ENCODE measurements around the gene ACTA1.

ACTA1 gene

GRCh38 chr1:229427572-229427971, 6.3 kb downstream of the ACTA1 start:
- no peak overlapping the region for H2AK5ac ChIP-seq (ENCODE audit: low read length, severe bottlenecking)
- no peak for DNase-seq
- no peak overlapping the region for H3K23ac ChIP-seq (ENCODE audit: low read length in 2 of 2)
- no peak overlapping the region for H4K8ac ChIP-seq (ENCODE audit: low read length)
- no peak overlapping the region for H3K4me3 ChIP-seq (ENCODE audit: insufficient read depth in 1 of 2, low read depth in 1 of 2, low read length in 2 of 2)
- no peak overlapping the region for H2BK120ac ChIP-seq (ENCODE audit: low read depth, low read length)
- H2BK12ac ChIP-seq (ENCODE audit: low read length in 2 of 2) = no peak overlapping the region
- no peak overlapping the region for H2BK5ac ChIP-seq (ENCODE audit: low read depth, low read length, poor library complexity, severe bottlenecking)
- H3K27ac ChIP-seq (ENCODE audit: low read length, poor library complexity, severe bottlenecking) = no peak overlapping the region
- no peaks in the 10 kb centered on the region for H3K79me1 ChIP-seq (replicated peaks; ENCODE audit: low read length, poor library complexity, severe bottlenecking)
- no peak overlapping the region for H4K91ac ChIP-seq (ENCODE audit: low read length)
- 90% methylated on average over 3 of the region's 3 CpGs for WGBS
- peaks cover 45 to 62% of the 10 kb centered on the region in 2 experiments for H3K27me3 ChIP-seq (ENCODE audit: control insufficient read depth in 1 of 2, insufficient read depth in 1 of 2, low read length in 2 of 2)
- H3K4me2 ChIP-seq (ENCODE audit: low read length, poor library complexity, severe bottlenecking) = no peak overlapping the region
- H3K18ac ChIP-seq (ENCODE audit: low read depth in 1 of 2, low read length in 2 of 2) = no peak overlapping the region
- H3K14ac ChIP-seq (ENCODE audit: low read length in 2 of 2) = no peak overlapping the region
- H2AFZ ChIP-seq (ENCODE audit: low read depth, low read length) = no peak overlapping the region
- H3K9me3 ChIP-seq (ENCODE audit: control insufficient read depth, low read length) = peaks cover 3% of the 10 kb centered on the region
- peaks cover 10% of the 10 kb centered on the region for H3K4me1 ChIP-seq (ENCODE audit: control insufficient read depth, insufficient read depth, low read depth, low read length)
- no peak overlapping the region for H2BK15ac ChIP-seq (ENCODE audit: low read depth, poor library complexity, severe bottlenecking)
- no peak overlapping the region for H3K4ac ChIP-seq (ENCODE audit: low read depth in 1 of 2, low read length in 2 of 2)
- H3K9ac ChIP-seq (ENCODE audit: low read length) = no peak overlapping the region
- H3K36me3 ChIP-seq (ENCODE audit: control insufficient read depth in 1 of 2, insufficient read depth in 2 of 2, low read depth in 1 of 2, low read length in 2 of 2) = no peaks in the 10 kb centered on the region

GRCh38 chr1:229425564-229426159, 8.2 kb downstream of the ACTA1 start:
- DNase-seq = no peak
- Histone ChIP-seq H3K4me1 (ENCODE audit: control insufficient read depth, insufficient read depth, low read depth, low read length) (no peaks in the 10 kb centered on the region), H3K79me1 (replicated peaks; ENCODE audit: low read length, poor library complexity, severe bottlenecking) (no peaks in the 10 kb centered on the region)

GRCh38 chr1:229420765-229421164, 13.1 kb downstream of the ACTA1 start:
- no peak for DNase-seq
- no peaks in the 10 kb centered on the region for H3K79me1 ChIP-seq (replicated peaks; ENCODE audit: low read length, poor library complexity, severe bottlenecking)

More at GRCh38 chr1:229425564-229426159, 8.2 kb downstream of the ACTA1 start:
- no peak overlapping the region for H2BK12ac ChIP-seq (ENCODE audit: low read length in 2 of 2)
- H2AK5ac ChIP-seq (ENCODE audit: low read length, severe bottlenecking) = no peak overlapping the region
- no peak overlapping the region for H3K23ac ChIP-seq (ENCODE audit: low read length in 2 of 2)
- H4K8ac ChIP-seq (ENCODE audit: low read length) = no peak overlapping the region
- no peak overlapping the region for H2BK15ac ChIP-seq (ENCODE audit: low read depth, poor library complexity, severe bottlenecking)
- no peak overlapping the region for H2AFZ ChIP-seq (ENCODE audit: low read depth, low read length)
- peaks cover 31 to 48% of the 10 kb centered on the region in 2 experiments for H3K27me3 ChIP-seq (ENCODE audit: control insufficient read depth in 1 of 2, insufficient read depth in 1 of 2, low read length in 2 of 2)
- H3K4ac ChIP-seq (ENCODE audit: low read depth in 1 of 2, low read length in 2 of 2) = no peak overlapping the region
- H2BK5ac ChIP-seq (ENCODE audit: low read depth, low read length, poor library complexity, severe bottlenecking) = no peak overlapping the region
- no peak overlapping the region for H3K4me2 ChIP-seq (ENCODE audit: low read length, poor library complexity, severe bottlenecking)
- H3K9me3 ChIP-seq (ENCODE audit: control insufficient read depth, low read length) = peaks cover 3% of the 10 kb centered on the region
- no peak overlapping the region for H3K14ac ChIP-seq (ENCODE audit: low read length in 2 of 2)
- H3K36me3 ChIP-seq (ENCODE audit: control insufficient read depth in 1 of 2, insufficient read depth in 2 of 2, low read depth in 1 of 2, low read length in 2 of 2) = no peaks in the 10 kb centered on the region
- H3K27ac ChIP-seq (ENCODE audit: low read length, poor library complexity, severe bottlenecking) = no peak overlapping the region
- no peak overlapping the region for H2BK120ac ChIP-seq (ENCODE audit: low read depth, low read length)
- no peak overlapping the region for H3K4me3 ChIP-seq (ENCODE audit: insufficient read depth in 1 of 2, low read depth in 1 of 2, low read length in 2 of 2)
- no peak overlapping the region for H4K91ac ChIP-seq (ENCODE audit: low read length)
- no peak overlapping the region for H3K18ac ChIP-seq (ENCODE audit: low read depth in 1 of 2, low read length in 2 of 2)
- 55% methylated on average over 2 of the region's 2 CpGs for WGBS
- H3K9ac ChIP-seq (ENCODE audit: low read length) = no peak overlapping the region

GRCh38 chr1:229420224-229420623, 13.7 kb downstream of the ACTA1 start:
- no peak overlapping the region for H3K14ac ChIP-seq (ENCODE audit: low read length in 2 of 2)
- H2AK5ac ChIP-seq (ENCODE audit: low read length, severe bottlenecking) = no peak overlapping the region
- WGBS = 97% methylated on average over 11 of the region's 11 CpGs
- peaks cover 3% of the 10 kb centered on the region for H3K9me3 ChIP-seq (ENCODE audit: control insufficient read depth, low read length)
- no peak overlapping the region for H3K4me3 ChIP-seq (ENCODE audit: insufficient read depth in 1 of 2, low read depth in 1 of 2, low read length in 2 of 2)
- peaks cover 9 to 17% of the 10 kb centered on the region in 2 experiments for H3K27me3 ChIP-seq (ENCODE audit: control insufficient read depth in 1 of 2, insufficient read depth in 1 of 2, low read length in 2 of 2)
- no peak overlapping the region for H3K18ac ChIP-seq (ENCODE audit: low read depth in 1 of 2, low read length in 2 of 2)
- no peak for DNase-seq
- no peak overlapping the region for H4K91ac ChIP-seq (ENCODE audit: low read length)
- no peak overlapping the region for H3K4ac ChIP-seq (ENCODE audit: low read depth in 1 of 2, low read length in 2 of 2)
- H3K9ac ChIP-seq (ENCODE audit: low read length) = no peak overlapping the region
- no peaks in the 10 kb centered on the region for H3K79me1 ChIP-seq (replicated peaks; ENCODE audit: low read length, poor library complexity, severe bottlenecking)
- no peak overlapping the region for H3K23ac ChIP-seq (ENCODE audit: low read length in 2 of 2)
- H2BK120ac ChIP-seq (ENCODE audit: low read depth, low read length) = no peak overlapping the region
- H2BK5ac ChIP-seq (ENCODE audit: low read depth, low read length, poor library complexity, severe bottlenecking) = no peak overlapping the region
- H3K27ac ChIP-seq (ENCODE audit: low read length, poor library complexity, severe bottlenecking) = no peak overlapping the region
- no peak overlapping the region for H2BK15ac ChIP-seq (ENCODE audit: low read depth, poor library complexity, severe bottlenecking)
- no peak overlapping the region for H3K4me2 ChIP-seq (ENCODE audit: low read length, poor library complexity, severe bottlenecking)
- H3K36me3 ChIP-seq (ENCODE audit: control insufficient read depth in 1 of 2, insufficient read depth in 2 of 2, low read depth in 1 of 2, low read length in 2 of 2) = no peaks in the 10 kb centered on the region
- H3K4me1 ChIP-seq (ENCODE audit: control insufficient read depth, insufficient read depth, low read depth, low read length) = no peaks in the 10 kb centered on the region
- no peak overlapping the region for H2BK12ac ChIP-seq (ENCODE audit: low read length in 2 of 2)
- no peak overlapping the region for H2AFZ ChIP-seq (ENCODE audit: low read depth, low read length)
- no peak overlapping the region for H4K8ac ChIP-seq (ENCODE audit: low read length)

More at GRCh38 chr1:229420765-229421164, 13.1 kb downstream of the ACTA1 start:
- no peak overlapping the region for H3K9ac ChIP-seq (ENCODE audit: low read length)
- H3K4me2 ChIP-seq (ENCODE audit: low read length, poor library complexity, severe bottlenecking) = no peak overlapping the region
- no peaks in the 10 kb centered on the region for H3K36me3 ChIP-seq (ENCODE audit: control insufficient read depth in 1 of 2, insufficient read depth in 2 of 2, low read depth in 1 of 2, low read length in 2 of 2)
- H3K14ac ChIP-seq (ENCODE audit: low read length in 2 of 2) = no peak overlapping the region
- H2BK5ac ChIP-seq (ENCODE audit: low read depth, low read length, poor library complexity, severe bottlenecking) = no peak overlapping the region
- H3K4me1 ChIP-seq (ENCODE audit: control insufficient read depth, insufficient read depth, low read depth, low read length) = no peaks in the 10 kb centered on the region
- H3K27me3 ChIP-seq (ENCODE audit: control insufficient read depth in 1 of 2, insufficient read depth in 1 of 2, low read length in 2 of 2) = peaks cover 10 to 21% of the 10 kb centered on the region in 2 experiments
- 93% methylated on average over 6 of the region's 7 CpGs for WGBS
- no peak overlapping the region for H4K8ac ChIP-seq (ENCODE audit: low read length)
- H2BK12ac ChIP-seq (ENCODE audit: low read length in 2 of 2) = no peak overlapping the region
- H2BK15ac ChIP-seq (ENCODE audit: low read depth, poor library complexity, severe bottlenecking) = no peak overlapping the region
- H2BK120ac ChIP-seq (ENCODE audit: low read depth, low read length) = no peak overlapping the region
- no peak overlapping the region for H3K4me3 ChIP-seq (ENCODE audit: insufficient read depth in 1 of 2, low read depth in 1 of 2, low read length in 2 of 2)
- H4K91ac ChIP-seq (ENCODE audit: low read length) = no peak overlapping the region
- no peak overlapping the region for H3K23ac ChIP-seq (ENCODE audit: low read length in 2 of 2)
- peaks cover 3% of the 10 kb centered on the region for H3K9me3 ChIP-seq (ENCODE audit: control insufficient read depth, low read length)
- no peak overlapping the region for H3K4ac ChIP-seq (ENCODE audit: low read depth in 1 of 2, low read length in 2 of 2)
- no peak overlapping the region for H3K18ac ChIP-seq (ENCODE audit: low read depth in 1 of 2, low read length in 2 of 2)
- no peak overlapping the region for H3K27ac ChIP-seq (ENCODE audit: low read length, poor library complexity, severe bottlenecking)
- no peak overlapping the region for H2AK5ac ChIP-seq (ENCODE audit: low read length, severe bottlenecking)
- H2AFZ ChIP-seq (ENCODE audit: low read depth, low read length) = no peak overlapping the region

All from mesenchymal stem cell (in vitro differentiated cells and primary cell).